CD8-positive, alpha-beta memory T cell (primary cell): Measurements from ENCODE around the gene ATOH8. TPM values are rescaled to one million over a fixed set of nuclear protein-coding genes. Genes with fewer than 3 reads are reported as not detected.

Source experiments
- CTCF ChIA-PET: fragments of 350-600 bp; sonication (Branson Sonifier 250); formaldehyde crosslinking; loops from one replicate; lab custom pipeline; 2021; ENCODE audit warnings: antibody characterized with exemption; lab: Charles Lee
- POLR2A ChIA-PET: fragments of 350-600 bp; sonication (Branson Sonifier 250); formaldehyde crosslinking; loops from one replicate; lab custom pipeline; 2021; ENCODE audit warnings: antibody characterized with exemption; lab: Charles Lee
- DNase-seq, 5 donors: peaks; one replicate each; pipeline versions ENCODE4 v3.0.0 to v3.0.0-alpha.2; 2020 to 2022; ENCODE audit warnings: mixed read lengths in 1 of 5
- H3K27ac ChIP-seq: one replicate; pipeline ENCODE4 v1.7.0; 2013; ENCODE audit warnings: low read depth, mild to moderate bottlenecking, low read length, moderate library complexity
- H3K27me3 ChIP-seq: 2 replicates; pipeline ENCODE4 v1.7.0; 2013; ENCODE audit warnings: low read length, mild to moderate bottlenecking; ENCODE audit not compliant: insufficient read depth, poor library complexity, severe bottlenecking
- H3K36me3 ChIP-seq: 2 replicates; pipeline ENCODE4 v1.7.0; 2013; ENCODE audit warnings: mild to moderate bottlenecking, low read length, moderate library complexity; ENCODE audit not compliant: insufficient read depth
- H3K4me1 ChIP-seq: 2 replicates; pipeline ENCODE4 v1.7.0; 2013; ENCODE audit warnings: mild to moderate bottlenecking, low read length, moderate library complexity; ENCODE audit not compliant: insufficient read depth
- H3K4me3 ChIP-seq: 2 replicates; pipeline ENCODE4 v1.7.0; 2013; ENCODE audit warnings: mild to moderate bottlenecking, low read length
- H3K9me3 ChIP-seq: 2 replicates; pipeline ENCODE4 v1.7.0; 2013; ENCODE audit warnings: mild to moderate bottlenecking, low read length
- H3K27ac Mint-ChIP-seq, 8 donors: one replicate each; pipeline ENCODE4 v1.8.0; 2020 to 2021; ENCODE audit warnings: mixed read lengths in 8 of 8, mild to moderate bottlenecking in 6 of 8, inconsistent platforms in 3 of 8, moderate library complexity in 3 of 8
- H3K27me3 Mint-ChIP-seq, 2 donors: one replicate each; pipeline ENCODE4 v1.8.0; 2020 to 2021; ENCODE audit warnings: mixed read lengths in 2 of 2, mild to moderate bottlenecking in 1 of 2, moderate library complexity in 1 of 2
- H3K36me3 Mint-ChIP-seq, 3 donors: one replicate each; pipeline ENCODE4 v1.8.0; 2020 to 2021; ENCODE audit warnings: mixed read lengths in 3 of 3, inconsistent platforms in 1 of 3, mild to moderate bottlenecking in 1 of 3
- H3K4me1 Mint-ChIP-seq, 3 donors: one replicate each; pipeline ENCODE4 v1.8.0; 2020 to 2021; ENCODE audit warnings: mixed read lengths in 3 of 3, inconsistent platforms in 1 of 3, mild to moderate bottlenecking in 1 of 3
- H3K4me3 Mint-ChIP-seq, 7 donors: one replicate each; pipeline ENCODE4 v1.8.0; 2020 to 2021; ENCODE audit warnings: mixed read lengths in 7 of 7, mild to moderate bottlenecking in 6 of 7, moderate library complexity in 4 of 7, inconsistent platforms in 2 of 7
- H3K9me3 Mint-ChIP-seq, 5 donors: one replicate each; pipeline ENCODE4 v1.8.0; 2020 to 2022; ENCODE audit warnings: mixed read lengths in 5 of 5, mild to moderate bottlenecking in 3 of 5, moderate library complexity in 2 of 5, inconsistent platforms in 1 of 5
- polyA plus RNA-seq: library from polyadenylated mRNA; unstranded; fragments of 300-500 nt; fragmentation: Illumina TruSeq; gene quantifications from one replicate; pipeline ENCODE4 v1.2.3, GENCODE V29; 2021
- total RNA-seq, 2 experiments: library from RNA; stranded (reverse); gene quantifications; one replicate each; pipeline ENCODE4 v1.2.3, GENCODE V29; 2021

The ATOH8 gene
- total and polyA plus RNA-seq, 3 experiments from 2014 or later, result not detected

DNA sequence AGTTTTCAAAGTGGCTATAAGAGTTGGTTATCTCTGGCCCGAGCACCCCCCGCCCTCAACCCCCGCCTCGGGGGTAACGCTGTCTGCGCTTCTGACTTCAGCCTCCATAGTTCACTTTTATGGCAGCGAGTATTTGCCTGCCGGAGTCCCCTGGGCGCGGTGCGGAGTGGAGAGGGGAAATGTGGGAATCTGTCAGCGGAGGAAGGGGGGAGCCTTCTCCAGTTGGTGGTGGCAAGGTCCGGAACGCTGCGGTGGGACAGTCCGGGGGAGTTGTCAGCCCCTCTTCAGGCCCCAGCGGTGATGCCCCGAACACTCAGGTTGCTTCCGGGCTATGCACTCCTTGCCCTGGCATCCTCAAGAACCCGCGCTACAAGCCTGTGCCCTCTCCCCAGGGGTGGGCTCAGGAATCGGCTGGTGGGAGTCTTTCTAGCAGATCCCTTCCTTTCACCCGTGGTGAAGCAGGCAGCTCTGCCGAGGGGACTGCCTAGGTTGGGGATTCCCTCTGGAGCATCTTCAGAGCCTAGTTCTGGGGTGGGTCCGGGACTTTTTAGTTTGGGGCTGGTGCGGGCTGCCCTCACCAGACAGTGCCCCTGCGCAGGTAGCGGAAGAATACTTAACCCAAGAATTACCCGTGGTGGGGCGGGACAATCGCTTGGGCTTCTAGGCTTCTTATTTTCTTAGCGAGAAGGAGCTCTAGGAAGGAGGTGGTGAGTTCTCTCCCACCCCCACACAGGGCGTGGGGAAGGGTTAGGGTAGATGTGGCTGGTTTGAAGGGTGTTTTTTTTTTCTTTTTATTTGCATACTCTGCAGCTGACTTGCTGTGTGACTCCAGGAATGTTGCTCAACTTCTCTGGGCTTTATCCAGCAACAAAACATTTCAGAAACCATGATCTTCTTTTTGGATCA is 1.6 kb downstream of the ATOH8 start:
- no peaks in the 10 kb centered on the region for H3K36me3 ChIP-seq
- CTCF ChIA-PET, result no interaction called here
- peaks cover 46% of the 10 kb centered on the region for H3K27me3 ChIP-seq
- Mint-ChIP-seq H3K4me3 (peak overlapping the region; percentile 73 to 94 (median 83)), H3K4me1 (peaks cover 14 to 30% (median 19%) of the 10 kb centered on the region in 3 donors), H3K27ac (peak overlapping the region in 3 of 8 donors; percentile 63 to 94 (median 81)), H3K36me3 (no peaks in the 10 kb centered on the region), H3K9me3 (no peaks in the 10 kb centered on the region), H3K27me3 (peaks cover 48 to 70% of the 10 kb centered on the region in 2 donors)
- peaks cover 10% of the 10 kb centered on the region for H3K4me1 ChIP-seq
- POLR2A ChIA-PET, result no interaction called here
- no peaks in the 10 kb centered on the region for H3K9me3 ChIP-seq
- peak overlapping the region; percentile 28 for H3K4me3 ChIP-seq
- peak in 1 of 5 donors; percentile 6 for DNase-seq
- no peak overlapping the region for H3K27ac ChIP-seq

GRCh38 chr2:85756195-85756594 is 2.4 kb downstream of the ATOH8 start:
- H3K27me3 Mint-ChIP-seq, result peaks cover 47 to 75% of the 10 kb centered on the region in 2 donors
- H3K27ac Mint-ChIP-seq, result peak overlapping the region in 1 of 8 donors; percentile 24
- H3K9me3 Mint-ChIP-seq, result no peaks in the 10 kb centered on the region
- H3K36me3 Mint-ChIP-seq, result no peaks in the 10 kb centered on the region
- ChIA-PET CTCF (no interaction called here), POLR2A (no interaction called here)
- peaks cover 10% of the 10 kb centered on the region for H3K4me1 ChIP-seq
- DNase-seq, result no peak
- H3K36me3 ChIP-seq, result no peaks in the 10 kb centered on the region
- H3K27ac ChIP-seq, result no peak overlapping the region
- H3K27me3 ChIP-seq, result peaks cover 44% of the 10 kb centered on the region
- no peaks in the 10 kb centered on the region for H3K9me3 ChIP-seq
- H3K4me3 ChIP-seq, result no peak overlapping the region
- peak overlapping the region in 5 of 7 donors; percentile 12 to 43 (median 29) for H3K4me3 Mint-ChIP-seq
- peaks cover 14 to 30% (median 19%) of the 10 kb centered on the region in 3 donors for H3K4me1 Mint-ChIP-seq

DNA sequence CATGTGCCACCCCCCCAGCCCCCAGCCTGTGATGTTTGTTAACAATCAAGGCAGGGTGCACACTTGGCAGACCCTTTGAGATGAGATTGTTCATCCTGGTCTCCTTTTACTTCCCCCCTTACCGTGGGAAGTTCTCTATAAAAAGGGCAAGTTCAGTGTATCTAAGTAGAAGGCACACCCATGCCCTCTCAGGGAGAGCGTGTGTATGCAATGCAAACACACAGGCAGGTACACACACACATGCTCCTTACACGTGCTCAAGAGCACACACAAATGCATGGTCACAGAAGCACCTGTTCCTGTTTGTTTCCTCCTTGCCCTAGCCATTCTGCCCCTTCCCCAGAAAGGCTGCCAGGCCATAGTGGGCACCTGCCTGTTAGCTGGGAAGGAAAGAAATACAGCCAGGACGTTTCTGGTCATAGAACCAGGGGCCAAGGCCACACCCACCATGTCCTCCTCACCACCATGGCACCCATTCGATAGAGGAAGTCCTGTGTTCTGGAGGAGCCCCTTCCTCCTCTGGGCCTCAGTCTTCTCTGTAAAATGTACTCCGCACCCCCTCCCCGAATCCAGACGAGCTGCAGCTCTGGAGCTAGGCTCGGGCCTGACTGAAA is 3.1 kb downstream of the ATOH8 start:
- Histone ChIP-seq H3K9me3 (no peaks in the 10 kb centered on the region), H3K36me3 (no peaks in the 10 kb centered on the region), H3K27ac (no peak overlapping the region), H3K4me3 (no peak overlapping the region), H3K27me3 (peaks cover 41% of the 10 kb centered on the region), H3K4me1 (peaks cover 10% of the 10 kb centered on the region)
- ChIA-PET CTCF (no interaction called here), POLR2A (no interaction called here)
- Mint-ChIP-seq H3K9me3 (no peaks in the 10 kb centered on the region), H3K4me1 (peaks cover 14 to 27% (median 19%) of the 10 kb centered on the region in 3 donors), H3K36me3 (no peaks in the 10 kb centered on the region), H3K27me3 (peaks cover 42 to 71% of the 10 kb centered on the region in 2 donors), H3K4me3 (peak overlapping the region in 1 of 7 donors; percentile 37), H3K27ac (peak overlapping the region in 1 of 8 donors; percentile 19)
- DNase-seq, result no peak

DNA sequence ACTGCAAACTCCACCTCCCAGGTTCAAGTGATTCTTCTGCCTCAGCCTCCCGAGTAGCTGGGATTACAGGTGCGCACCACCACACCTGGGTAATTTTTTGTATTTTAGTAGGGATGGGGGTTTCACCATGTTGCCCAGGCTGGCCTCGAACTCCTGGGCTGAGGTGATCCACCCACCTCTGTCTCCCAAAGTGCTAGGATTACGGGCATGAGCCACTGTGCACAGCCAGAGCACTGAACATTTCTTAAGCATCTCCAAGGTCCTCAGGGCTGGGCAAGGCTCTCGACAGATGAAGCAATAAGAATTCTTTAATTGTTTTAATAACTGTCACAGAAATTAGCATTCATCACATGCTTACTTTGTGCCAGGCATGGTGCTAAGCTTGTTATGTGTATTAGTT is 4.1 kb downstream of the ATOH8 start:
- Mint-ChIP-seq H3K9me3 (no peaks in the 10 kb centered on the region), H3K4me3 (peak overlapping the region in 1 of 7 donors; percentile 37), H3K36me3 (no peaks in the 10 kb centered on the region), H3K27ac (no peak overlapping the region), H3K27me3 (peaks cover 46 to 72% of the 10 kb centered on the region in 2 donors), H3K4me1 (peaks cover 14 to 27% (median 19%) of the 10 kb centered on the region in 3 donors)
- no peaks in the 10 kb centered on the region for H3K36me3 ChIP-seq
- H3K4me1 ChIP-seq, result peaks cover 10% of the 10 kb centered on the region
- ChIA-PET CTCF (interaction anchor here (0.9 to 1.1 kb wide), 2 partner anchors 16 to 56 kb away, joined by 3 read pairs; no protein-coding TSS in a partner anchor), POLR2A (no interaction called here)
- H3K4me3 ChIP-seq, result no peak overlapping the region
- peaks cover 39% of the 10 kb centered on the region for H3K27me3 ChIP-seq
- DNase-seq, result no peak
- no peaks in the 10 kb centered on the region for H3K9me3 ChIP-seq
- no peak overlapping the region for H3K27ac ChIP-seq

DNA sequence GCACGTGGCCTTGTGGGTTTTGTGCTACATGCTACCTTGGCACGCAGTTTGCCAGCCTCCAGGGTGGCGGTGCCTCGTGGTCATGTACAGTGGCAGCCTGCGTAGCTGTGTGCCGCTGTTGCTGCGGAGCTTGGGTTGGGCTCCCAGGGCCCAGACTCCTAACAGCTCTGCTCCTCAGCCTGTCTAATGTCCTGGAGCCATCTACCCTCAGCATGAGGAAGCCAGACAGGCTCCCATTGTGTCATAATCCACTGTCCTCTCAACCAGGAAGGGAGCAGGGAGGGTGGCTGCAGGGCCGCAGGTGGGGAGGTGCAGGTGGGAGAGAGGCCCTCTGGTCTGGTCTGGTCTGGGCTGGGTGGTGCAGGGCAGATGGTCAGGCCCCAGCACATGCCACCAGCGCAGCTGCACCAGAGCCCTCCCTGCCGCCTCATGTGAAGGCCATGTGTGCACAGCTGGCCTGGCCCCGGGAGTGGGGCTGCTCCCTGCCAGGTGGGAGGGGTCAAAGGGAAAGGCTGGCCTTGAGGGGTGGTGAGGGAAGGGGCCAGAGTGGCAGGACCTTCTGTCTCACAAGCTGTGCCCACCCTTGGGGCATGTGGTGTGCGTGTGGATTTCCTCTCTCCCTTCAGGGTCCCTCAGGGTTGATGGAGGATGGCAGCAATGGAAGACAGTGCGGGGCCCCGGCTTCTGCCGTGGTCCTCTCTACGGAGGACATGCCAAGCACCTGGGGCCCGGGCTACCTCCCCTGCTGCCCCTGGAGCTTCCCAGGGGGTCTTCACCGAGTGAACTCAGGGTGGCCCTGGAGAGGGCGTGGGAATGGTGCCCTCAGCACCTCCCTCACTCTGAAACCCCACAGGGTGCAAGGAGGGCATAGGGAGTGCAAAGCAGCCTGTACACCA is 4.8 kb downstream of the ATOH8 start:
- peaks cover 35% of the 10 kb centered on the region for H3K27me3 ChIP-seq
- no peak for DNase-seq
- CTCF ChIA-PET, result interaction anchor here (0.9 to 1.1 kb wide), 3 partner anchors 17 to 55 kb away, joined by 3 read pairs; no protein-coding TSS in a partner anchor
- peaks cover 10% of the 10 kb centered on the region for H3K4me1 ChIP-seq
- Mint-ChIP-seq H3K4me3 (no peak overlapping the region), H3K27ac (no peak overlapping the region), H3K36me3 (no peaks in the 10 kb centered on the region), H3K9me3 (no peaks in the 10 kb centered on the region), H3K4me1 (peaks cover 12 to 20% (median 19%) of the 10 kb centered on the region in 3 donors), H3K27me3 (peaks cover 43 to 72% of the 10 kb centered on the region in 2 donors)
- no peak overlapping the region for H3K4me3 ChIP-seq
- H3K36me3 ChIP-seq, result no peaks in the 10 kb centered on the region
- no peak overlapping the region for H3K27ac ChIP-seq
- H3K9me3 ChIP-seq, result no peaks in the 10 kb centered on the region
- POLR2A ChIA-PET, result no interaction called here

GRCh38 chr2:85759257-85759613 is 5.4 kb downstream of the ATOH8 start:
- Mint-ChIP-seq H3K4me1 (peaks cover 13 to 19% (median 17%) of the 10 kb centered on the region in 3 donors), H3K4me3 (no peak overlapping the region), H3K36me3 (no peaks in the 10 kb centered on the region), H3K27me3 (peaks cover 43 to 74% of the 10 kb centered on the region in 2 donors), H3K9me3 (no peaks in the 10 kb centered on the region), H3K27ac (no peak overlapping the region)
- ChIA-PET CTCF (interaction anchor here (1.1 kb wide), 1 partner anchor 55 kb away, joined by 3 read pairs; no protein-coding TSS in a partner anchor), POLR2A (no interaction called here)
- no peaks in the 10 kb centered on the region for H3K9me3 ChIP-seq
- no peak overlapping the region for H3K27ac ChIP-seq
- peaks cover 35% of the 10 kb centered on the region for H3K27me3 ChIP-seq
- no peaks in the 10 kb centered on the region for H3K36me3 ChIP-seq
- no peak for DNase-seq
- peaks cover 10% of the 10 kb centered on the region for H3K4me1 ChIP-seq
- no peak overlapping the region for H3K4me3 ChIP-seq

DNA sequence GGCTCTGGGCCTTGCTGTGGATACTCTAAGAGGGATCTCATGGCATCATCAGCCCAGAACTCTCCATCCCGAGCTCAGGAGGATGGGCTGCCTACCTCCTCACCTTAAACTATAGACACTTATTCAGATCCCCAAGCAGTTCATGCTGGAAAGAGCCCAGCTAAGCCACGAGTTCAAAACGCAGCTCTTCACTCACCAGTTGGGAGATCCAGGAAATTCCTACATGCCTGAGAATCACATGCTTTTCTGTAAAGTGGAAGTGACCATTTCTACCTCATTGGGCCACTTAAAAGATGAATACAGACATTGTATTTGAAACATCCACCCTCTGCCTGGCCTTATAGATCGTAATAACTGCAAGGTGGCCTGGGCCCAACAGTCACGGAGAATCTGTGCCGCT is 6.6 kb downstream of the ATOH8 start:
- peaks cover 36 to 77% of the 10 kb centered on the region in 2 donors for H3K27me3 Mint-ChIP-seq
- H3K36me3 Mint-ChIP-seq, result no peaks in the 10 kb centered on the region
- Histone ChIP-seq H3K4me3 (no peak overlapping the region), H3K27me3 (peaks cover 29% of the 10 kb centered on the region), H3K9me3 (no peaks in the 10 kb centered on the region), H3K4me1 (peaks cover 5% of the 10 kb centered on the region), H3K27ac (no peak overlapping the region), H3K36me3 (no peaks in the 10 kb centered on the region)
- ChIA-PET POLR2A (no interaction called here), CTCF (no interaction called here)
- H3K27ac Mint-ChIP-seq, result no peak overlapping the region
- no peak for DNase-seq
- H3K9me3 Mint-ChIP-seq, result peaks cover 0 to 2% (median 0%) of the 10 kb centered on the region in 5 donors
- peaks cover 6 to 10% (median 8%) of the 10 kb centered on the region in 3 donors for H3K4me1 Mint-ChIP-seq
- H3K4me3 Mint-ChIP-seq, result no peak overlapping the region
